OCI-LY1 (cell line): ENCODE measurements around the gene NT5DC1.

ENCODE experiments used
- H2AFZ ChIP-seq: fragments of 200-600 bp; sonication (generic), shearing (Covaris generic); 2 replicates; pipeline ENCODE4 v1.6.0; 2014; ENCODE audit warnings: antibody characterized with exemption, mild to moderate bottlenecking, low read length
- H3F3A ChIP-seq: fragments of 200-600 bp; sonication (generic), shearing (Covaris generic); 2 replicates; pipeline ENCODE4 v1.6.0; 2014; ENCODE audit warnings: mild to moderate bottlenecking, antibody characterized with exemption, low read length, moderate library complexity; ENCODE audit not compliant: insufficient read depth
- H3K27ac ChIP-seq: fragments of 200-600 bp; sonication (generic); 2 replicates; pipeline ENCODE4 v1.5.1; 2014; ENCODE audit warnings: low read length, mixed run types, mild to moderate bottlenecking, low read depth; ENCODE audit not compliant: poor library complexity, severe bottlenecking
- H3K27me3 ChIP-seq: fragments of 200-600 bp; sonication (generic); 2 replicates; pipeline ENCODE4 v1.6.0; 2014; ENCODE audit warnings: antibody characterized with exemption, mild to moderate bottlenecking, low read length, moderate library complexity; ENCODE audit not compliant: insufficient read depth
- H3K36me3 ChIP-seq: fragments of 200-600 bp; sonication (generic); 2 replicates; pipeline ENCODE4 v1.6.1; 2014; ENCODE audit warnings: mild to moderate bottlenecking, antibody characterized with exemption, low read length, moderate library complexity, mixed read lengths; ENCODE audit not compliant: insufficient read depth
- H3K4me1 ChIP-seq: fragments of 200-600 bp; sonication (generic); 2 replicates; pipeline ENCODE4 v1.5.1; 2014; ENCODE audit warnings: mild to moderate bottlenecking, low read length, moderate library complexity; ENCODE audit not compliant: insufficient read depth, severe bottlenecking
- H3K4me2 ChIP-seq: fragments of 200-600 bp; sonication (generic), shearing (Covaris generic); 2 replicates; pipeline ENCODE4 v1.6.1; 2014; ENCODE audit warnings: low read length
- H3K4me3 ChIP-seq: fragments of 200-600 bp; sonication (generic); 2 replicates; pipeline ENCODE4 v1.5.1; 2014; ENCODE audit warnings: low read length, low read depth, mild to moderate bottlenecking, mixed read lengths; ENCODE audit not compliant: poor library complexity, severe bottlenecking
- H3K79me2 ChIP-seq: fragments of 200-600 bp; shearing (Covaris generic); 2 replicates; pipeline ENCODE4 v1.6.1; 2016; ENCODE audit warnings: mixed run types, low read length, mixed read lengths; ENCODE audit not compliant: insufficient read depth
- H3K9ac ChIP-seq: fragments of 200-600 bp; sonication (generic), shearing (Covaris generic); 2 replicates; pipeline ENCODE4 v1.6.1; 2014; ENCODE audit warnings: mild to moderate bottlenecking, low read length, mixed read lengths
- H3K9me2 ChIP-seq: fragments of 200-600 bp; sonication (generic), shearing (Covaris generic); 2 replicates; pipeline ENCODE4 v1.6.1; 2014; ENCODE audit warnings: low read depth, mild to moderate bottlenecking, low read length, mixed read lengths
- H3K9me3 ChIP-seq: fragments of 200-600 bp; shearing (Covaris generic); 2 replicates; pipeline ENCODE4 v1.6.1; 2014; ENCODE audit warnings: low read length, mixed read lengths
- H4K20me1 ChIP-seq: fragments of 200-600 bp; sonication (generic), shearing (Covaris generic); 2 replicates; pipeline ENCODE4 v1.6.0; 2016; ENCODE audit warnings: mild to moderate bottlenecking, low read length; ENCODE audit not compliant: insufficient read depth
- EZH2 ChIP-seq: fragments of 200-600 bp; sonication (generic), shearing (Covaris generic); IDR thresholded peaks from 2 replicates; pipeline ENCODE4 v1.8.0; 2017; ENCODE audit warnings: borderline replicate concordance, mixed run types, mild to moderate bottlenecking, antibody characterized with exemption, low read length, moderate library complexity, mixed read lengths
- TF ChIP-seq, protein P1 (sequence below): fragments of 200-600 bp; sonication (generic), shearing (Covaris generic); IDR thresholded peaks from 2 replicates; pipeline ENCODE4 v1.5.1; 2017; ENCODE audit warnings: mild to moderate bottlenecking, antibody characterized with exemption, low read length, moderate library complexity, mixed read lengths

The NT5DC1 gene

DNA sequence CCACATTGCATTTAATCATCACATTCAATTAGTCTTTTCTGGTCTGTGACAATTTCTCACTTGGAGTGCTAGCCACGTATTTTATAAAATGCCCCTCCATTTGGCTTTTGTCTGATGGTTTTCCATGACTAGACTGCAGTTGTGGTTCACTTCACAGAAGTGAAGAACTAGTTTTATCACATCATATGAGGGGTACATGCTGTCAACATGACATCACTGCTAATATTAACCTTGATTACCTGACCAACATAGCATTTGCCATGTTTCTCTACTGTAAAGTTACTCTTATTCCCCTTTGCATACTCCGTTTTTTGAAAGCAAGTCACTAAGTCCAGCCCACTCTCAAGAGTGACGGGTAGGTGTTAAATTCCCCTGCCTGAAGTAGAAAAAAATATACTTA is 73.3 kb downstream of the NT5DC1 start:
- Histone ChIP-seq H3K4me3 (no peak overlapping the region), H4K20me1 (no peaks in the 10 kb centered on the region), H2AFZ (no peak overlapping the region), H3K79me2 (no peaks in the 10 kb centered on the region), H3K9ac (no peak overlapping the region), H3K4me2 (no peak overlapping the region), H3K4me1 (no peaks in the 10 kb centered on the region), H3K27me3 (no peaks in the 10 kb centered on the region), H3K36me3 (no peaks in the 10 kb centered on the region), H3K27ac (no peak overlapping the region), H3F3A (no peaks in the 10 kb centered on the region), H3K9me2 (no peaks in the 10 kb centered on the region), H3K9me3 (no peaks in the 10 kb centered on the region)
- TF ChIP-seq, protein P1, sequence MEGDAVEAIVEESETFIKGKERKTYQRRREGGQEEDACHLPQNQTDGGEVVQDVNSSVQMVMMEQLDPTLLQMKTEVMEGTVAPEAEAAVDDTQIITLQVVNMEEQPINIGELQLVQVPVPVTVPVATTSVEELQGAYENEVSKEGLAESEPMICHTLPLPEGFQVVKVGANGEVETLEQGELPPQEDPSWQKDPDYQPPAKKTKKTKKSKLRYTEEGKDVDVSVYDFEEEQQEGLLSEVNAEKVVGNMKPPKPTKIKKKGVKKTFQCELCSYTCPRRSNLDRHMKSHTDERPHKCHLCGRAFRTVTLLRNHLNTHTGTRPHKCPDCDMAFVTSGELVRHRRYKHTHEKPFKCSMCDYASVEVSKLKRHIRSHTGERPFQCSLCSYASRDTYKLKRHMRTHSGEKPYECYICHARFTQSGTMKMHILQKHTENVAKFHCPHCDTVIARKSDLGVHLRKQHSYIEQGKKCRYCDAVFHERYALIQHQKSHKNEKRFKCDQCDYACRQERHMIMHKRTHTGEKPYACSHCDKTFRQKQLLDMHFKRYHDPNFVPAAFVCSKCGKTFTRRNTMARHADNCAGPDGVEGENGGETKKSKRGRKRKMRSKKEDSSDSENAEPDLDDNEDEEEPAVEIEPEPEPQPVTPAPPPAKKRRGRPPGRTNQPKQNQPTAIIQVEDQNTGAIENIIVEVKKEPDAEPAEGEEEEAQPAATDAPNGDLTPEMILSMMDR: no peak
- TF ChIP-seq EZH2: no peak

DNA sequence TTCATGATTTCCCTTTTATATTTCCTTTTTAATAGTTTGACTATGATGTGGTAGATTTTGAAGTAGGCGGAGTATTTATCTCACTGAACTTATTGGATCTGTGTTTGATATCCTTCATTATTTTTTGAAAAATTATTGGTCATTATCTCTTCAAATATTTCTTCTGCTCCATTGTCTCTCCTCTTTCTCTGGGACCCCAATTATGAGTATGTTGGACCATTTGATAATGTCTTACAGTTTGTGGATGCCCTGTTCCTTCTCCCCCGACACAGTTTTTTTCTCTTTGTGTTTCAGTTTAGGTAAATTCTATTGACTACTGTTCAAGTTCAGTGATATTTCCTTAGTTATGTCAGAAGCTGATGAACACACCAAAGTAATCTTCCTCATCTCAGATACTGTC is 74.7 kb downstream of the NT5DC1 start:
- Histone ChIP-seq H3K9ac (no peak overlapping the region), H2AFZ (no peak overlapping the region), H3K36me3 (no peaks in the 10 kb centered on the region), H3K79me2 (no peaks in the 10 kb centered on the region), H3K9me2 (no peaks in the 10 kb centered on the region), H3K4me3 (no peak overlapping the region), H3K27ac (no peak overlapping the region), H4K20me1 (no peaks in the 10 kb centered on the region), H3F3A (no peaks in the 10 kb centered on the region), H3K9me3 (no peaks in the 10 kb centered on the region), H3K27me3 (no peaks in the 10 kb centered on the region), H3K4me1 (no peaks in the 10 kb centered on the region), H3K4me2 (no peak overlapping the region)
- TF ChIP-seq, protein P1: no peak
- TF ChIP-seq EZH2: no peak

DNA sequence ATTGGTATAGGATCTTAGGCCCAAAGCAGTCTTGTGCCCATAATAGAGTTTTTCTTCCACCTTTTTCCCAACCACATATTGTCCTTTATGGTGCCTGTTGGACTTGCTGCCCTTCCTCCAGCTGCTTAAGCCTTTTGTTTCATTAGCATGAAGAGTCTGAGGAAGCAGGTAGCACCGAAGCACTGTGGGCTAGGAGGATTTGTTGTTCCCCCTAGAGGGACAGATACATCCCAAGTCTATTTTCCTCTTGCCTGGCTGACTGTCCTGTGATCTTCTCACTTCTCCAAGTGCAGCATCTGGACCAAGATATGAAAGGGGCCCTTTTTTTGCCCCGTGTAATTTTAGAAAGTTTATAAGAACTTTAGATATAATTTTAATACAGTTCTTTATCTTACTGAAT is 75.9 kb downstream of the NT5DC1 start:
- no peaks in the 10 kb centered on the region for H4K20me1 ChIP-seq
- no peaks in the 10 kb centered on the region for H3K9me3 ChIP-seq
- H3F3A ChIP-seq: no peaks in the 10 kb centered on the region
- no peak overlapping the region for H3K4me3 ChIP-seq
- no peak overlapping the region for H2AFZ ChIP-seq
- no peak overlapping the region for H3K4me2 ChIP-seq
- no peak overlapping the region for H3K27ac ChIP-seq
- H3K36me3 ChIP-seq: no peaks in the 10 kb centered on the region
- no peaks in the 10 kb centered on the region for H3K27me3 ChIP-seq
- H3K79me2 ChIP-seq: no peaks in the 10 kb centered on the region
- TF ChIP-seq, protein P1: no peak
- no peak for TF ChIP-seq EZH2
- no peaks in the 10 kb centered on the region for H3K4me1 ChIP-seq
- H3K9ac ChIP-seq: no peak overlapping the region
- no peaks in the 10 kb centered on the region for H3K9me2 ChIP-seq
